OCI-M2 (cell line): ENCODE data around the gene SLC47A1.
A peak's percentile ranks its signal among the peaks of the same experiment; 100 is the strongest.
"Not testable (repeated sequence)": the region's sequence is repeated elsewhere in the genome, so short reads cannot be mapped to it uniquely, and the experiment has no call there.

Experiments used
- DNase-seq: peaks from one replicate; lab custom pipeline; 2025; ENCODE audit not compliant: unreplicated experiment; lab: John Stamatoyannopoulos, UW

SLC47A1 gene

GRCh38 chr17:19533718-19534561, at the start of gene SLC47A1:
SLC47A1 (plus strand) TSS chr17:19533854; CDS start chr17:19533940, 86 bp downstream.
- no peak for DNase-seq

GRCh38 chr17:19485800-19486340, 47.8 kb upstream of the SLC47A1 start:
- DNase-seq: no peak

- DNase-seq: no peak
These were observed 47.2 kb upstream of the SLC47A1 start for GRCh38 chr17:19486351-19487023.

GRCh38 chr17:19487024-19487600, 46.5 kb upstream of the SLC47A1 start:
- no peak for DNase-seq

- no peak for DNase-seq
These were observed 41.5 kb upstream of the SLC47A1 start for GRCh38 chr17:19492141-19492540.

- DNase-seq: no peak
These were observed 38.5 kb upstream of the SLC47A1 start for GRCh38 chr17:19494961-19495806.

GRCh38 chr17:19495828-19496528, 37.7 kb upstream of the SLC47A1 start:
- DNase-seq: no peak

GRCh38 chr17:19497624-19498023, 36.0 kb upstream of the SLC47A1 start:
- no peak for DNase-seq

- DNase-seq: no peak
These were observed 32.4 kb upstream of the SLC47A1 start for GRCh38 chr17:19501219-19501618.

- DNase-seq: no peak
These were observed 31.1 kb upstream of the SLC47A1 start for GRCh38 chr17:19502517-19502916.

GRCh38 chr17:19505561-19505960, 28.1 kb upstream of the SLC47A1 start:
- not testable (repeated sequence) for DNase-seq

GRCh38 chr17:19507775-19508576, 25.7 kb upstream of the SLC47A1 start:
- peak; percentile 23 for DNase-seq

GRCh38 chr17:19508577-19508867, 25.1 kb upstream of the SLC47A1 start:
- DNase-seq: no peak

GRCh38 chr17:19509281-19509852, 24.3 kb upstream of the SLC47A1 start:
- not testable (repeated sequence) for DNase-seq

- DNase-seq: no peak
These were observed 22.8 kb upstream of the SLC47A1 start for GRCh38 chr17:19510903-19511302.

- no peak for DNase-seq
These were observed 19.7 kb upstream of the SLC47A1 start for GRCh38 chr17:19513897-19514488.

- no peak for DNase-seq
These were observed 16.0 kb upstream of the SLC47A1 start for GRCh38 chr17:19517699-19518098.

GRCh38 chr17:19519388-19520291, 14.0 kb upstream of the SLC47A1 start:
- DNase-seq: peak; percentile 31
